Astrocyte (in vitro differentiated cells and primary cell): Measurements from ENCODE around the gene C4orf33.

ENCODE experiments used
- EZH2 ChIP-seq: IDR thresholded peaks from 2 replicates; pipeline ENCODE4 v1.6.1; 2012; ENCODE audit warnings: mild to moderate bottlenecking, low read length, inconsistent platforms; ENCODE audit not compliant: insufficient read depth
- TF ChIP-seq, protein P1 (sequence below): IDR thresholded peaks from 2 replicates; pipeline ENCODE4 v1.5.1; 2011; ENCODE audit warnings: low read depth, mild to moderate bottlenecking, inconsistent platforms, low read length, moderate library complexity; ENCODE audit not compliant: insufficient read depth

DNA sequence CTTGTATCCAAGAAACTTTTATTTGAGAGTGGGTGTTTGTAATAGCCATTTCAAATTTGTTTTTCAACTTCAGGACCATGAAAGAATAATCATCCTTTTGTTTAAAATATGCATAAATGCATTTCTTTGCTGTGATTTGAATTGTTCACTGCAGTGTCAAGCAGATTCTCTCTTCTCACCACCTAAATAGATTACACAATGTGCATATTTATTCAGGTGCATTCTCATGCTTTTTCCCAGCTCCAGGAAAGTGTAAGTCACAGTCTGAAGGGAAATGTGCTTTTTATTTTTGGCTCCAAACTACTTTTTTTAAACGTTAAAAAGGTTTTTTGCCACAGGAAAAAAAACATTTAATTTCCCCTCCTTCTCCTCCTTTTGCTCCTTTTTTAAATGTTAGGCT is 17.5 kb downstream of the C4orf33 start:
- TF ChIP-seq, protein P1, sequence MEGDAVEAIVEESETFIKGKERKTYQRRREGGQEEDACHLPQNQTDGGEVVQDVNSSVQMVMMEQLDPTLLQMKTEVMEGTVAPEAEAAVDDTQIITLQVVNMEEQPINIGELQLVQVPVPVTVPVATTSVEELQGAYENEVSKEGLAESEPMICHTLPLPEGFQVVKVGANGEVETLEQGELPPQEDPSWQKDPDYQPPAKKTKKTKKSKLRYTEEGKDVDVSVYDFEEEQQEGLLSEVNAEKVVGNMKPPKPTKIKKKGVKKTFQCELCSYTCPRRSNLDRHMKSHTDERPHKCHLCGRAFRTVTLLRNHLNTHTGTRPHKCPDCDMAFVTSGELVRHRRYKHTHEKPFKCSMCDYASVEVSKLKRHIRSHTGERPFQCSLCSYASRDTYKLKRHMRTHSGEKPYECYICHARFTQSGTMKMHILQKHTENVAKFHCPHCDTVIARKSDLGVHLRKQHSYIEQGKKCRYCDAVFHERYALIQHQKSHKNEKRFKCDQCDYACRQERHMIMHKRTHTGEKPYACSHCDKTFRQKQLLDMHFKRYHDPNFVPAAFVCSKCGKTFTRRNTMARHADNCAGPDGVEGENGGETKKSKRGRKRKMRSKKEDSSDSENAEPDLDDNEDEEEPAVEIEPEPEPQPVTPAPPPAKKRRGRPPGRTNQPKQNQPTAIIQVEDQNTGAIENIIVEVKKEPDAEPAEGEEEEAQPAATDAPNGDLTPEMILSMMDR = no peak
- no peak for TF ChIP-seq EZH2
